ENCODE data around the gene SLX9. TPM values are rescaled to one million over a fixed set of nuclear protein-coding genes. Genes with fewer than 3 reads are reported as not detected.

Gene SLX9
- total and polyA plus RNA-seq, 2 donors (not counting 3 experiments of a cell fraction or from before 2014, with no cell fraction given), result 27.0 to 50.6 TPM

- intact Hi-C loops (cut with micrococcal nuclease) (no loop called here), dilution Hi-C loops (cut with MboI; ENCODE audit: extremely low pct_ligation_motif_present, low sequenced_read_pairs) (no loop called here)
- FAIRE-seq, result no peak
- no peaks in the 10 kb centered on the region for H3K27me3 ChIP-seq (ENCODE audit: control insufficient read depth in 2 of 2, insufficient read depth in 2 of 2, low read length in 2 of 2)
- no peak overlapping the region for H3K4me3 ChIP-seq (replicated peaks in 1 of 3; ENCODE audit: insufficient read depth in 1 of 3, low read depth in 1 of 3, low read length in 3 of 3)
- H3K4me1 ChIP-seq (ENCODE audit: control insufficient read depth, extremely low read depth, insufficient read depth, low read length), result no peaks in the 10 kb centered on the region
- no TSS peak for BruUV-seq (replicated peaks)
- no peaks in the 10 kb centered on the region for H3K36me3 ChIP-seq (ENCODE audit: control insufficient read depth in 2 of 2, extremely low read depth in 1 of 2, insufficient read depth in 2 of 2, low read length in 2 of 2)
- H3K9me1 ChIP-seq (replicated peaks; ENCODE audit: control insufficient read depth, extremely low read depth, insufficient read depth, low read length), result no peaks in the 10 kb centered on the region
- H3K27ac ChIP-seq (ENCODE audit: insufficient read depth, low read depth, low read length), result no peak overlapping the region
- POLR2A ChIA-PET, result no interaction called here
- no peak for DNase-seq (ENCODE audit: low read depth, low spot score)
- H3K9ac ChIP-seq (replicated peaks; ENCODE audit: extremely low read depth, insufficient read depth, low read length), result no peak overlapping the region
- no peaks in the 10 kb centered on the region for H3K9me3 ChIP-seq (replicated peaks; ENCODE audit: control insufficient read depth, insufficient read depth, low read length)
- H3K79me2 ChIP-seq (ENCODE audit: control insufficient read depth, insufficient read depth, low read length), result no peaks in the 10 kb centered on the region
- CTCF ChIA-PET, result no interaction called here
- no peaks in the 10 kb centered on the region for H4K20me1 ChIP-seq (replicated peaks; ENCODE audit: control insufficient read depth, extremely low read depth, insufficient read depth, low read length)
- TF ChIP-seq MYC (IDR thresholded peaks at IDR 0.05; ENCODE audit: low read depth, low read length), result no peak
- TF ChIP-seq MAX (IDR thresholded peaks at IDR 0.05; ENCODE audit: insufficient read depth, insufficient read length), result no peak
- TF ChIP-seq FOS (IDR thresholded peaks at IDR 0.05; ENCODE audit: borderline replicate concordance, insufficient read depth, low read length), result no peak
- TF ChIP-seq GATA2 (IDR thresholded peaks at IDR 0.05; ENCODE audit: insufficient read depth, insufficient read length, low read depth, low read length), result no peak
- H2AFZ ChIP-seq (ENCODE audit: low read depth, low read length), result no peak overlapping the region
- H3K4me2 ChIP-seq (ENCODE audit: insufficient read depth, low read length), result no peak overlapping the region
These were observed 48.8 kb upstream of the SLX9 start for GRCh38 chr21:44890961-44891541.

- dilution Hi-C loops (cut with MboI; ENCODE audit: extremely low pct_ligation_motif_present, low sequenced_read_pairs) (no loop called here), intact Hi-C loops (cut with micrococcal nuclease) (loop anchor here (1.0 to 2.0 kb wide), 2 partner anchors 19 to 41 kb away; no protein-coding TSS in a partner anchor)
- Histone ChIP-seq H3K9me3 (replicated peaks; ENCODE audit: control insufficient read depth, insufficient read depth, low read length) (no peaks in the 10 kb centered on the region), H3K79me2 (ENCODE audit: control insufficient read depth, insufficient read depth, low read length) (no peaks in the 10 kb centered on the region), H3K36me3 (ENCODE audit: control insufficient read depth in 2 of 2, extremely low read depth in 1 of 2, insufficient read depth in 2 of 2, low read length in 2 of 2) (no peaks in the 10 kb centered on the region), H3K9ac (replicated peaks; ENCODE audit: extremely low read depth, insufficient read depth, low read length) (no peak overlapping the region), H3K9me1 (replicated peaks; ENCODE audit: control insufficient read depth, extremely low read depth, insufficient read depth, low read length) (no peaks in the 10 kb centered on the region), H4K20me1 (replicated peaks; ENCODE audit: control insufficient read depth, extremely low read depth, insufficient read depth, low read length) (no peaks in the 10 kb centered on the region), H3K4me1 (ENCODE audit: control insufficient read depth, extremely low read depth, insufficient read depth, low read length) (no peaks in the 10 kb centered on the region), H3K27ac (ENCODE audit: insufficient read depth, low read depth, low read length) (no peak overlapping the region), H2AFZ (ENCODE audit: low read depth, low read length) (no peak overlapping the region), H3K27me3 (ENCODE audit: control insufficient read depth in 2 of 2, insufficient read depth in 2 of 2, low read length in 2 of 2) (no peaks in the 10 kb centered on the region), H3K4me2 (ENCODE audit: insufficient read depth, low read length) (no peak overlapping the region), H3K4me3 (replicated peaks in 1 of 3; ENCODE audit: insufficient read depth in 1 of 3, low read depth in 1 of 3, low read length in 3 of 3) (no peak overlapping the region)
- no peak for TF ChIP-seq CTCF (IDR thresholded peaks at IDR 0.05; ENCODE audit: extremely low read depth in 1 of 2, insufficient read depth in 1 of 2, low read depth in 1 of 2, low read length in 2 of 2)
- no peak for TF ChIP-seq JUN (IDR thresholded peaks at IDR 0.05; ENCODE audit: borderline replicate concordance, insufficient read depth, insufficient read length, low read depth)
- TF ChIP-seq FOS (IDR thresholded peaks at IDR 0.05; ENCODE audit: borderline replicate concordance, insufficient read depth, low read length), result no peak
- TF ChIP-seq GATA2 (IDR thresholded peaks at IDR 0.05; ENCODE audit: insufficient read depth, insufficient read length, low read depth, low read length), result no peak
- no peak for TF ChIP-seq MYC (IDR thresholded peaks at IDR 0.05; ENCODE audit: low read depth, low read length)
- TF ChIP-seq EZH2 (IDR thresholded peaks at IDR 0.05; ENCODE audit: borderline replicate concordance, low read depth, low read length, severe bottlenecking), result no peak
- no peak for TF ChIP-seq MAX (IDR thresholded peaks at IDR 0.05; ENCODE audit: insufficient read depth, insufficient read length)
- TF ChIP-seq POLR2A (IDR thresholded peaks at IDR 0.05; ENCODE audit: low read depth, low read length), result no peak
- TF ChIP-seq POLR2AphosphoS5 (IDR thresholded peaks at IDR 0.05; ENCODE audit: insufficient read depth, low read depth, low read length), result no peak
- CTCF ChIA-PET, result interaction anchor here (0.8 to 5.1 kb wide), 19 partner anchors 9 to 249 kb away, joined by 3 to 47 read pairs (median 5); partner anchors contain the start of gene PTTG1IP
- DNase-seq (ENCODE audit: low read depth, low spot score), result no peak
- POLR2A ChIA-PET, result no interaction called here
- no TSS peak for BruUV-seq (replicated peaks)
- no peak for FAIRE-seq
These were observed 48.2 kb upstream of the SLX9 start for GRCh38 chr21:44891631-44892031.

Data from endothelial cell of umbilical vein (primary cell).